Left lung (tissue), 10 donors: Measurements from ENCODE around the gene PROB1. TPM values are rescaled to one million over a fixed set of nuclear protein-coding genes. Genes with fewer than 3 reads are reported as not detected.
"Not testable (repeated sequence)": the region's sequence is repeated elsewhere in the genome, so short reads cannot be mapped to it uniquely, and the experiment has no call there.

ENCODE experiments used
- ATAC-seq: fragments of 200-7000 bp; cut with Tn5 transposase; one replicate; pipeline ENCODE4 v1.9.1; 2020; ENCODE audit warnings: moderate library complexity
- DNase-seq, 4 donors: peaks; one replicate each; pipeline ENCODE4 v3.0.0-alpha.2; 2013 to 2020
- H3K27ac ChIP-seq, 2 donors: fragments of 200-600 bp; sonication (generic) in 1 of 2; one replicate each; pipeline versions ENCODE4 v1.5.0 to v1.8.0; 2020 to 2021
- H3K27me3 ChIP-seq, 2 donors: fragments of 200-600 bp; sonication (generic) in 1 of 2; one replicate each; pipeline versions ENCODE4 v1.5.0 to v1.8.0; 2020 to 2021
- H3K36me3 ChIP-seq, 2 donors: fragments of 200-600 bp; sonication (generic) in 1 of 2; one replicate each; pipeline versions ENCODE4 v1.5.0 to v1.8.0; 2020 to 2021
- H3K4me1 ChIP-seq, 2 donors: fragments of 200-600 bp; one replicate each; pipeline ENCODE4 v1.8.0; 2021
- H3K4me3 ChIP-seq, 2 donors: fragments of 200-600 bp; sonication (generic) in 1 of 2; one replicate each; pipeline versions ENCODE4 v1.5.0 to v1.8.0; 2020 to 2021; ENCODE audit warnings: mild to moderate bottlenecking in 1 of 2
- H3K9me3 ChIP-seq, 2 donors: fragments of 200-600 bp; sonication (generic) in 1 of 2; one replicate each; pipeline versions ENCODE4 v1.5.0 to v1.8.0; 2020 to 2021
- intact Hi-C, 2 donors: fragments of 100-400 bp; cut with DNase I; formaldehyde crosslinking; loops; one replicate each; pipeline versions ENCODE4 v1.11.2 to v1.14.2; 2022
- polyA plus RNA-seq, 6 donors: library from polyadenylated mRNA; unstranded; fragments of 120-200 nt; gene quantifications; one replicate each; pipeline ENCODE4 v1.2.1, GENCODE V29; 2013; ENCODE audit not compliant: insufficient read length in 6 of 6
- total RNA-seq, 2 donors: library from RNA; stranded (reverse); fragmentation: NEBNext Ultra II Directional; extraction: Animal tissue kit (Norgen Biotek cat#: 25700); gene quantifications; one replicate each; pipeline ENCODE4 v1.2.1, GENCODE V29; 2021
- TF ChIP-seq, protein P1 (sequence below), 2 donors: fragments of 200-600 bp; sonication (generic) in 1 of 2; IDR thresholded peaks; one replicate each; pipeline versions ENCODE4 v1.5.0 to v1.8.0; 2021; ENCODE audit warnings: antibody characterized with exemption in 2 of 2
- donor health status: DM: no; HTN: yes; CAD: no.
- donor health status: DM: no; HTN: no; CAD: no.

Gene PROB1
- total and polyA plus RNA-seq, 8 donors = 0.73 to 1.8 (median 1.1) TPM

DNA sequence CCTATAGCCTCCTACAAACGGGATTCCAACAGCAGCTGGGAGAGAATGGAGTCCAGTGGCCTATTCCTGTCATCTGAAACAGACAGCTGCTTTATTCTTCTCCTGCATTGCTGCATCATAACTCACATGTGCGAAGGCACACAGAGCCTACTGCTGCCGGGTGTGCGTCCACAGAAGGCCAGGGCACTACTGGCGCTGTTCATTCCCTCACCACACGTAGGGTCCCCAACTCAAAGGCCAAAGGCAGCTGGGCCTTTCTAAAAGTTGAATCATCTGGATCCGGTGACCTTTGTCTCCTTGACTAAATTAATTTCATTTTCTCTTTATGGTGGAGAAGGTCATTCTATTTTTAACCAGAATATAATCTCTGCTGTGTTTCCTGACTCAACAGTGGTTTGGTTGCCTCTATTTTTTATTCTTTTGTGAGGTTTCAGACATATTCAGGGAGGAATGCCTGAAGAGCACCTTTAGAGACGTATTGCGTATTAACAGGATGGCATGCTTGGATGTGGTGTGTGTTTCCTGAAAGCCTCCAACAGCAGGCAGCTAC is 19.8 kb upstream of the PROB1 start:
- H3K27ac ChIP-seq = no peak overlapping the region
- peaks cover 7 to 8% of the 10 kb centered on the region in 2 donors for H3K4me1 ChIP-seq
- TF ChIP-seq, protein P1, sequence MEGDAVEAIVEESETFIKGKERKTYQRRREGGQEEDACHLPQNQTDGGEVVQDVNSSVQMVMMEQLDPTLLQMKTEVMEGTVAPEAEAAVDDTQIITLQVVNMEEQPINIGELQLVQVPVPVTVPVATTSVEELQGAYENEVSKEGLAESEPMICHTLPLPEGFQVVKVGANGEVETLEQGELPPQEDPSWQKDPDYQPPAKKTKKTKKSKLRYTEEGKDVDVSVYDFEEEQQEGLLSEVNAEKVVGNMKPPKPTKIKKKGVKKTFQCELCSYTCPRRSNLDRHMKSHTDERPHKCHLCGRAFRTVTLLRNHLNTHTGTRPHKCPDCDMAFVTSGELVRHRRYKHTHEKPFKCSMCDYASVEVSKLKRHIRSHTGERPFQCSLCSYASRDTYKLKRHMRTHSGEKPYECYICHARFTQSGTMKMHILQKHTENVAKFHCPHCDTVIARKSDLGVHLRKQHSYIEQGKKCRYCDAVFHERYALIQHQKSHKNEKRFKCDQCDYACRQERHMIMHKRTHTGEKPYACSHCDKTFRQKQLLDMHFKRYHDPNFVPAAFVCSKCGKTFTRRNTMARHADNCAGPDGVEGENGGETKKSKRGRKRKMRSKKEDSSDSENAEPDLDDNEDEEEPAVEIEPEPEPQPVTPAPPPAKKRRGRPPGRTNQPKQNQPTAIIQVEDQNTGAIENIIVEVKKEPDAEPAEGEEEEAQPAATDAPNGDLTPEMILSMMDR (IDR thresholded peaks at IDR 0.05) = no peak
- DNase-seq (no peak), ATAC-seq (no peak)
- H3K9me3 ChIP-seq = no peaks in the 10 kb centered on the region
- H3K36me3 ChIP-seq = no peaks in the 10 kb centered on the region
- H3K4me3 ChIP-seq = no peak overlapping the region
- H3K27me3 ChIP-seq = no peaks in the 10 kb centered on the region
- intact Hi-C loops = no loop called here

DNA sequence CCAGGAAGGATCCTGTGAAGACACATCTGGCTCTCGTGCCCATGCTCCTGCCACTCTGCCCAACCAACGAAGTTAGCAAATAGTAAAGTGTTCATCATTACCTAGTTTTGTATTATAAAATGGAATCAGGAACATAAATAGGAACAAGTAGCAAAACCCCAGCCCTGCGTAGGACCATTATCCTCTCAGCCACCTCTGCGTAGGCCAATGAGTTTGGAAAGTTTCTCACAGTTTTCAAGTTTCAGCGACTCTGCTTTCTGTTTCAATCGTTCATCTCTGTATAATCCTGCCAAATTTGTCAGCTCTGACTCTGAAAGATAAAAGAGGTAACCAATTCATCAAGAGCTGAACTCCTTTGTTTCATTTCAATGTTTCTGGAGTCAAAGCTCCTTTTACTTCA is 19.1 kb upstream of the PROB1 start:
- no peaks in the 10 kb centered on the region for H3K36me3 ChIP-seq
- H3K4me3 ChIP-seq = no peak overlapping the region
- peaks cover 7 to 8% of the 10 kb centered on the region in 2 donors for H3K4me1 ChIP-seq
- DNase-seq = no peak
- H3K9me3 ChIP-seq = no peaks in the 10 kb centered on the region
- intact Hi-C loops = no loop called here
- no peaks in the 10 kb centered on the region for H3K27me3 ChIP-seq
- no peak for ATAC-seq
- TF ChIP-seq, protein P1 (IDR thresholded peaks at IDR 0.05) = no peak
- H3K27ac ChIP-seq = no peak overlapping the region

DNA sequence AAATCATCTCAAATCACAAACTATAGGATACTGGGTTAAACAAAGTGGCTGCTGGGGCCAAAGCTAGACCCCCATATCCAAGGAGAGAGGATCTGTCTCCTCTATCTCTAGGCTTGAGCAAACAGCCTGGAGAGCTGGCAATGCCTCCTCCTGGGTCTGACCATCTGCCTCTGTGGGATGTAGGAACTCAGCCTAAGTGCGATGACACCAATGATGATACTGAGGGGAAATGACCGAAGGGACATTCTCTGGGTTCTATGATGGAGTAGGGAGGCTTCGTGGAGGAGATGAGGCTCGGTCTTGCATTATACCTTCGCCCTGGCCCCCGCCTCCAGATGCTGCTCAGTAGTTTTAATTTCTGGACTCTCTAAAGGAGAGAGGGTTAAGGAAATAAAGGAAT is 18.2 kb upstream of the PROB1 start:
- H3K9me3 ChIP-seq = no peaks in the 10 kb centered on the region
- H3K4me3 ChIP-seq = no peak overlapping the region
- peaks cover 5 to 7% of the 10 kb centered on the region in 2 donors for H3K4me1 ChIP-seq
- no peak for ATAC-seq
- intact Hi-C loops = no loop called here
- H3K27me3 ChIP-seq = no peaks in the 10 kb centered on the region
- no peak overlapping the region for H3K27ac ChIP-seq
- no peaks in the 10 kb centered on the region for H3K36me3 ChIP-seq
- no peak for DNase-seq
- TF ChIP-seq, protein P1 (IDR thresholded peaks at IDR 0.05) = no peak

DNA sequence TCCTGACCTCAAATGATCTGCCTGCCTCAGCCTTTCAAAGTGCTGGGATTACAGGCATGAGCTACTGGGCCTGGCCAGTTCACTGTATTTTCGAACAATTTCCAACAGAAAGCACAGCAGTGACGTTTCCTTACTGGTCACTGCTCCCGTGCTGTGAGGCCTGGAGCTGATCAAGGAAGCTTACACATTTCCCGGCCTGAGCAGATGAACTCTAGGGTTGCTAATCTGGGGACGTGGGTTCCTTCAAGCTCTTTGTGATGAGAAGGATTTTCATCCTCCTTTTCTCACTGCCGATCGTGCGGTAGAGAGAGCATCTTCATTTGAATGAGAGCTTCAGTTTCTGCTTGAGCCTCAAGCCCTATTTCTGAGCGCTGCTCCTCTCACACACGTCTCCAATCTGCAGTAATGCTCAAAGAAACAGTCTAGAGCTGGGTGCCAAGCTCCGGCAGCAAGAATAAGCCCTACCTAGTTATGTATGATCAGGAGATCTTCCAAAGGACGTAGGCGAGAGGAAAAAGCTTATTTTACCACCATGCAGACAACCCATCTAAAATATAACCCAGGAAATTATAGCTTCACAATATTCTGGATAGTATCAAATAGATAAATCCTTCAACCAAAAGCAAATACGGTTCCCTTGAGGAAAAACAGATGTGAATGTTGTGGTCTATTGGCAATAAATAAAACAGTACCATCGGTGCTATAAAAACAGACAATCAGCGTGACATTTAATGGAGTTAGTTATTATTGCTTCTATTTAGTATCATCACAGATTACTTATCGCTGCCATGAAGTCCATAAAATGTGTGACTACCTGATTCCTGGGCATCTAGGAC is 16.3 kb upstream of the PROB1 start:
- ATAC-seq (no peak), DNase-seq (no peak)
- intact Hi-C loops = no loop called here
- Histone ChIP-seq H3K36me3 (no peaks in the 10 kb centered on the region), H3K9me3 (no peaks in the 10 kb centered on the region), H3K4me1 (no peaks in the 10 kb centered on the region), H3K27ac (no peak overlapping the region), H3K4me3 (no peak overlapping the region), H3K27me3 (no peaks in the 10 kb centered on the region)
- TF ChIP-seq, protein P1 (IDR thresholded peaks at IDR 0.05) = no peak

DNA sequence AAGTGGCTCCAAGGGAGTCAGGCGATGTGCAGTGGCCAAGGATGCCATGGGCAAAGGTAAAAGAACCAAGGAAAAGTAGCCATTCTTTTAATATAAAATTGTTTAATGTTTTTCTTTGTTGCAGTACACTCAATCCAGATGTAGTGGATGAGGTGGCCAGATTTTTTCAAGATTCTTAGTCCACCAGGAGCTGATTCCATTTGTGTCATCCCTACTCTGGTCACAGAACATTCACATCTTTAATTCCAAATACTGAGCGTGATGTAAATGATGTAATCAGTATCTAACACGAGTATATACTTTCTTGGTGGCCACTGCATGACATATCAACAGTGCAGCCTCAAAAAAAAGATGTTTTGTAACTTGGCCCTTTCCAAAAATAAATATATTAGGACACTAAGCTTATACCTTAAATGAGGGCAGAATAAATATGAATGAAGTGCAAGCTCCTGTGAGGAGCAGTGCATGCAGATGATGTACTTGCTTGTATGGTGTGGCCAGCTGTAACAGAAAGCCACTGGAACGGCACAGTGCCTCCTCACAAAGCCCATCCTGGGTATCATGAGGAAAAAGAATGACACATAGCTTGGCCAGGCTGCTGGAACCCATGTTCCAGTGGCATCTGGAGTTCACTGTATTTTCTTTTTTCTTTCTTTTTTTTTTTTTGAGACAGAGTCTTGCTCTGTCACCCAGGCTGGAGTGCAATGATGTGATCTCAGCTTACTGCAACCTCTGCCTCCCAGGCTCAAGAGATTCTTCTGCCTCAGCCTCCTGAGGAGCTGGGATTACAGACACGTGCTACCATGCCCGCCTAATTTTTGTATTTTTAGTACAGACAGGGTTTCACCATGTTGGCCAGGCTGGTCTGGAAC is 15.5 kb upstream of the PROB1 start:
- intact Hi-C loops = no loop called here
- Histone ChIP-seq H3K27ac (no peak overlapping the region), H3K4me3 (no peak overlapping the region), H3K9me3 (no peaks in the 10 kb centered on the region), H3K36me3 (no peaks in the 10 kb centered on the region), H3K4me1 (no peaks in the 10 kb centered on the region), H3K27me3 (no peaks in the 10 kb centered on the region)
- ATAC-seq = no peak
- DNase-seq = no peak
- TF ChIP-seq, protein P1 (IDR thresholded peaks at IDR 0.05) = no peak

DNA sequence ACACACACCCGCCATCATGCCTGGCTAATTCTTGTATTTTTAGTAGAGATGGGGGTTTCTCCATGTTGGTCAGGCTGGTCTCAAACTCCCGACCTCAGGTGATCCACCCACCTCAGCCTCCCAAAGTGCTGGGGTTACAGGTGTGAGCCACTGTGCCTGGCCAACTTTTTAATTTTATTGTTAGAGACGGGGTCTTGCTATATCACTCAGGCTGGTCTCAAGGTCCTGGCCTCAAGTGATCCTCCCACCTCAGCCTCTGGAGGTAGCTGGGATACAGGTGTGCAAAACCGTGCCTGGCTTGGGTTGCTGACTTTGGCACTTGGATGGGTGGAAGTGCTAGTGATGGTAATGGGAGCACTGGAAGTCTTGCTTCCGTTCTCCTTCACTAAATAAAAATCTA is 14.2 kb upstream of the PROB1 start:
- DNase-seq, H3K36me3 ChIP-seq, H3K27me3 ChIP-seq, ATAC-seq, H3K4me3 ChIP-seq, H3K27ac ChIP-seq, H3K9me3 ChIP-seq, H3K4me1 ChIP-seq, intact Hi-C loops: not testable (repeated sequence)
